HTERT RPE-1 (cell line): Measurements from ENCODE around the gene GDF2.

ENCODE experiments used
- in situ Hi-C: fragments of 300-500 bp; cut with MboI; formaldehyde crosslinking; loops from 4 replicates; pipeline ENCODE4 v1.14.3; 2020; ENCODE audit warnings: low sequenced_read_pairs

GDF2 gene

DNA sequence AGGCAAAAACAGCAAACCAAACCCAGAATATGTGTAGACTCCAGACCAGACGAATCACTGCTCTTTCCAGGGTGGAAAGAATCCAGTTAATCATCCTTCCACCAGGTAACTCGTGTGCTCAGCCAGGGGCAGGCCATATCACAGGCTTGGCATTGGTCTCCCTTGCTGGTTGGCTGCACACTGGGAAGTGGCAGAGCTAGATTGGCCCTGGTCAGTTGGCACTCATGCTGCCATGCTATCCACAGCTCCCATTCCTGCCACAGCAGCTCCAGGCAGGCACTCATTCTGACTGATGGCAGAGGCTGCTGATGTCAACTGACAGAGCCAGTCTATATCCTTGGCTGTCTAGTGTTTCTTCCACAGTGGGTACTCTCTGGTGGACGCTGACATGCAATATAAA, 31.9 kb upstream of the GDF2 start:
- in situ Hi-C loops: no loop called here

GRCh38 chr10:47291682-47292081, 30.6 kb upstream of the GDF2 start:
- in situ Hi-C loops: no loop called here

- in situ Hi-C loops: no loop called here
These were observed 28.2 kb upstream of the GDF2 start for GRCh38 chr10:47294057-47294456.

DNA sequence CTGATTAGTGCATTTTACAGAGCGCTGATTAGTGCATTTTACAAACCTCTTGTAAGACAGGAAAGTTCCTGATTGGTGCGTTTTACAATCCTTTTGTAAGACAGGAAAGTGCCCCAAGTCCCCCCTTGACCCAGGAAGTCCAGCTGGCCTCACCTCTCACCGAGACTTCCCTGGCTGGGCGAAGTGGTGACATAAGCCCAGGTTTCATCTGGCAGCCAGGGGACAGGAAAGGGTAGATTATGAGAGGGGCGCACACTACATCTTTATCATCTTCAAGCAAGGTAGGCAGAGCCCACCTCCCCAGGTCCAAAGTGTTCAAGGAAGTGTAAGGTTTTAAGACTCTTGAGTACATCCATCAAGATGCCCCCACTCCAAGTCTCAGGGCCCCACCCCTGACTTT, 27.8 kb upstream of the GDF2 start:
- in situ Hi-C loops: no loop called here

DNA sequence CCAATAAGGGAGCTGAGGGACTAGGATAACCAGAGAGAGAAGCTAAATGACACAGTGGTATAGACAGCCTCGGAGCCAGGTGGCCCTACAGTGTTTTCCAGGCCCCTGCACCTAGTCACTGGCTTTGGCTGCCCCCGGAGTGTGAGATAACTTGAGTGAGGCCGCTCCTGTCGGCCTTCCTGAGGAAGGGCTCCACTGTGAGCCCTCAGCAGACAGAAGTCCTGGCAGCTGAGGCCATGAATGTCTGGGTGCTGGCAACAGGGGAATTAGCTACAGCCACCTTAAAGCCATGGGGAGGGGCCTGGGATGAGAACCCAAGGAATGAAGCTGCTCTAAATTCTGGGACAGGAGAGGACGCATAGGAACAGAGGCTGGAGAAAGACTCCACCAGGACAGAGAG, 26.8 kb upstream of the GDF2 start:
- in situ Hi-C loops: no loop called here

GRCh38 chr10:47296156-47296894, 25.9 kb upstream of the GDF2 start:
- in situ Hi-C loops: no loop called here

- in situ Hi-C loops: no loop called here
These were observed 25.3 kb upstream of the GDF2 start for GRCh38 chr10:47296941-47297340.

DNA sequence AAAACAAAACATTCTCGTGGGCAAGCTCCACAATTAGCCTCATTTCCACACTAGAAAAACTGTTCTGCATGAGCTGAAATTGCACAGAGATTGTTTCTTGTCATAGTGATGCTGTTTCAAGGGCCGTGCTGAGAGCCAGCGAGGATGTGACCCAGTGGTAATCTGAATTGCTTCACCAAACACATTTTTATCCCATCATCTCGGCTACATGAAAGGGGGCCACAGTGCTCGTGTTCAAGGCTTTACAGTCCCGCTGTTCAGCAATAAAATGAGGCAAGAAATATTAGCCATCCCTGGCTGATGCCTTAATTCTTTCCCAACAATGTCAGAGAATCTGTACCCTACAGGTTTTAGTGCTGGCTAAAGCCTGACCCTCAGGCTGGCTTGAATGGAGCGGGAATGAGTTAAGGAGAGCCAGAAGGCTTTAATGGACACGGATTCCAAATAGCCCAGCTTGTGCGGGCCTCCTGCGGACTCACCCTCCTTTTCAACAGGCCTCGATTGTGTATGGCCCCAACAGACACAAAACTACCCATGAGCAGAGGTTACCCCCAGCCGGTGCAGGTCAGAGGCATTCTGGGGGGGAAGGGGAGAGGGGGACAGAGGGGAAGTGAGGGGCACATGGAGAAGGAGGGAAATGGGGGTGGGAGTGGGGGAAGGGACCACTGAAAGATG, 24.3 kb upstream of the GDF2 start:
- in situ Hi-C loops: no loop called here

GRCh38 chr10:47298715-47299114, 23.5 kb upstream of the GDF2 start:
- in situ Hi-C loops: no loop called here

DNA sequence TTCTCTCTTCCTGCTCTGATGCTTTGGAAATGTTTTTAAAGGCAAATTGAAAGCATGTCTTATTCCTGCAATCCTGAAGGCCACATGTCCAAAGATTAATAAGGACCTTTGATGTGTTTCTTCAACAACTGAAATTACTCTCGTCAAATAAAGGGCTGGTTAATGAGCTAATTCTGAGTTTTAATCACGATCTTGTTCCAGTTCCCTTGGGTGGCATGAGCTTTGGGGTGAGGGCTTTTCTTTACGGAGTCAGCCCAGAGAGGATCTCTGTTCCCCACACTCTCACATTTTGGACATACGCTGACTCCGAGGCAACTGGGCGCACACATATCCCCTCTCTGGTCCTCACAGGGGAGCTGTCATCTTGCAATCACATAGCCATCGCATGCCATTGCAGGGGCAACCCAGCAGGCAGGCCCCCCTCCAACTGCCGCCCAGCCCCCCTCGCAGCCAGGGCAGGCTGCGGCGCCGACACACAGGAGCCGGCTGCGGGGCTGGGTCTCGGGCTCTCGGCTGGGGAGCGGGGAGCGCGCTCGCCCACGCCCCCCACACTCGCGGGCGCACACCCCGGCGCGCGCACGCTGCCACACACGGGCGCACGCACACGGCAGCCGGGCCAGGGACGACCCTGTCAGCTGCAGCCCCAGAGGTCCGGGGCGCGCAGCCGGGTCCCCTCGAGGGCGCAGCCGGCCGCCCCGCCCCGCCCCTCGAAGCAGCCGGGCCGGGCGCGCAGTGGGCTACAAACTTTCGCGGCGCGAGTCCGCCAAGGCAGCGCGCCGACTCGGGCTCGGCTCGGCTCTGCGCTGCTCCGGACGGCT, 22.4 kb upstream of the GDF2 start, which contains the start of gene GDF10:
TSS of gene GDF10 (plus strand) at position 587 of the 818 bp plus-strand sequence. CDS start 455 bp downstream, outside the sequence.
- in situ Hi-C loops: no loop called here

DNA sequence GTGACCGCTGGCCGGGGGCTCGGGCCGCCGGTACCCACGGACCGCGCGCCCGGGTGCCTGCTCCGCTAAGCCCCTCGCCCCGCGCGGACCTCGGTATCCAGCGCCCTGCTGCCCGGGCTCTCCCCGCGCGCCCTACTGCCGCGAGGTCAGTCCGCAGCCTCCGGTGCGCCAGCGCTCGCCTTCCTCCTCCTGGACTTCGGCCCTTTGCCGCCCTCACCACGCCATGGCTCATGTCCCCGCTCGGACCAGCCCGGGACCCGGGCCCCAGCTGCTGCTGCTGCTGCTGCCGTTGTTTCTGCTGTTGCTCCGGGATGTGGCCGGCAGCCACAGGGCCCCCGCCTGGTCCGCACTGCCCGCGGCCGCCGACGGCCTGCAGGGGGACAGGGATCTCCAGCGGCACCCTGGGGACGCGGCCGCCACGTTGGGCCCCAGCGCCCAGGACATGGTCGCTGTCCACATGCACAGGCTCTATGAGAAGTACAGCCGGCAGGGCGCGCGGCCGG, 21.8 kb upstream of the GDF2 start:
- in situ Hi-C loops: no loop called here

GRCh38 chr10:47301833-47302232, 20.4 kb upstream of the GDF2 start:
- in situ Hi-C loops: no loop called here

DNA sequence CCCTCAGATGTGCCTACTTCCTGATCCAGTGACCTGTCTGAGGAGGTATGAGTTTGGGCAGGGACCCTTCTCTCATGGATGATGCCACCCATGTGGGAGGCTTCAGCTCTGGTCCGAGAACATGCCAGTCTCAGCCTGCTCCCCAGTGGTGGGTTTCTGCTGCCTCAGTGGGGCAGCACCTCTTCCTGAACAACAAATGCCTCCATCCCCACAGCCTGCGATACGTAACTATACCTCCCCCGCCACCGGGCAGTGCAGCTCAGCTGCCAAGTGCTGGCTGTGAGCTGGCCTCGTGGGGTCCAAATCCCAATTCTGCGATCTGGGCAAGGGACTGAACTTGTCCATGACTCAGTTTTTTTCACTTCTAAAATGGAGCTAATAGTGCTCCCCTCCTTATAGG, 19.1 kb upstream of the GDF2 start:
- in situ Hi-C loops: no loop called here

- in situ Hi-C loops: no loop called here
These were observed 18.4 kb upstream of the GDF2 start for GRCh38 chr10:47303866-47304265.

DNA sequence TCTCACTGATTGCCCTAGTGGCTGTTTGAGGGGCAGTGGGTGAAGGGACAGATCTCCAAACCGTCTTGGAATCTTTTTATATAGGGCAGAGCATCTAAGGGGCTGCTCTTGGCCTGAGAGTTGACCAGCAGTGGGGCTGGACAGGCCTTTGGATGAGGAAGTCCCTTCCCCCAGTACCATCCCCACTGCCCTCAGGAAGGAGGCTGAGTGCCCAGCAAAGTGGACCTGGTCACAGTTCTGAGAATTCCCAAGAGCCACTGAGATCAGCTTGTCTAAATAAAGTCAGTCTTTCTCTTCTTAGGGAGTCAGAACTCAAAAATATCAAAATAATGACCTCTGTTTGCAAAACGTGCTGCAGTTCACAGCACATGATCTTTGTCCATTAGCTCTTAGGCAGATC, 16.7 kb upstream of the GDF2 start:
- in situ Hi-C loops: no loop called here

DNA sequence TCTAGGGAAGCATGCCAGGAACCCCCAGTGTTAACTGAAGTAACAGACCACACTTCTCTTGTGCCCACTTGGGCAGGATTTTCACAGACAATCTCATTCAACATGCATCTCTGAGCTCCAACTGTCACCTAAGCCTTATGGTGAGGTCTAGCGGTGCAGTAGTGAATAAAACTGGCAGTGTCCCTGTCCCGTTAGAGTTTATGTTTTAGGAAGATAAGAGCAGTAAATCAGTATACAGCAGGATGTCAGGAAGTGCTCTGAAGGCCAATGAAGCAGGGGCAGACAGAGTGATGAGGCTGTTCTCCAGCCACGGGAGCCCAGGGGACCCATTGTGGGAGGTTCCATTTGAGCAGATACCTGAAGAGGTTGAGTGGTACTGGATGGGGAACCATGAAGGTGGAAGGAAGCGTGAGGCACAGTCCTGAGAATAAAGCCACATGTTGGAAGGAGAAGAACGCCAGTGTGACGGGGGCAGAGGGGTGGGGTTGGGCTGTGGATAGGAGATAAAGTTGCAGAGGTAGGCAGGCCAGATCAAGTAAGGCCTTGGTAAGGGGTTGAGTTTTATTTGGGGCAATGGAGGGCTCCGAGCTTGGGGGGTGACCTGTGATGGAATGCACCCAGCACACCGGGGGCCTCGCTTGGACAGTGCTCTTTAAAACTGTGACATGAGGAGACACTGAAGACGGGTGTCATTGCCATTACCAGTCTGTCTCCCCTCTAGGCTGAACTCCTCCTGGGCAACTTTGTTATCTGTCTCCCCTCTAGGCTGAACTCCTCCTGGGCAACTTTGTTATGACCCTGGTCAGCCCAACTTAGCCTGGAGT, 15.7 kb upstream of the GDF2 start:
- in situ Hi-C loops: no loop called here

- in situ Hi-C loops: no loop called here
These were observed 14.9 kb upstream of the GDF2 start for GRCh38 chr10:47307381-47307780.

GRCh38 chr10:47308775-47309174, 13.5 kb upstream of the GDF2 start:
- in situ Hi-C loops: no loop called here

- in situ Hi-C loops: no loop called here
These were observed 12.7 kb upstream of the GDF2 start for GRCh38 chr10:47309408-47310089.

- in situ Hi-C loops: no loop called here
These were observed 12.2 kb upstream of the GDF2 start for GRCh38 chr10:47310090-47310505.
